ENCODE data around the gene FGFBP2.

GRCh38 chr4:15964159-15964558, 1.2 kb upstream of the FGFBP2 start:
- peak; percentile 36 to 60; a peak in 3 of 4 replicates for TF ChIP-seq CTCF (conservative IDR thresholded peaks at IDR 0.05; ENCODE audit: low read depth in 2 of 2)
- no peak for TF ChIP-seq EZH2 (IDR thresholded peaks at IDR 0.05; ENCODE audit: low read depth, unreplicated experiment)
- TF ChIP-seq STAT1 (IDR thresholded peaks at IDR 0.05; ENCODE audit: unreplicated experiment) = no peak
